Kidney epithelial cell (primary cell): ENCODE results near the gene CTBP2. TPM values are rescaled to one million over a fixed set of nuclear protein-coding genes. Genes with fewer than 3 reads are reported as not detected.

ENCODE experiments used
- DNase-seq: peaks from one replicate; pipeline ENCODE4 v3.0.0-alpha.2; 2010; ENCODE audit warnings: low read depth
- H3K27me3 ChIP-seq: 2 replicates; pipeline ENCODE4 v1.6.0; 2011; ENCODE audit warnings: low read length; ENCODE audit not compliant: control insufficient read depth, insufficient read depth
- H3K36me3 ChIP-seq: 2 replicates; pipeline ENCODE4 v1.5.1; 2011; ENCODE audit warnings: low read length; ENCODE audit not compliant: control insufficient read depth, insufficient read depth
- H3K4me3 ChIP-seq: 2 replicates; pipeline ENCODE4 v1.5.1; 2011; ENCODE audit warnings: low read depth, mild to moderate bottlenecking, control low read depth, low read length
- total RNA-seq: library from RNA; depleted of rRNA; stranded (reverse); fragments of >200 nt; gene quantifications from 2 replicates; pipeline ENCODE4 v1.2.3, GENCODE V29; 2015
- TF ChIP-seq, protein P1 (sequence below): IDR thresholded peaks from 2 replicates; pipeline ENCODE4 v1.5.1; 2011; ENCODE audit warnings: mild to moderate bottlenecking, moderate library complexity, low read length, control low read depth, inconsistent platforms; ENCODE audit not compliant: insufficient read depth, poor library complexity, severe bottlenecking

Gene CTBP2
- total RNA-seq, 1 donor from 2014 or later = 136 TPM

DNA sequence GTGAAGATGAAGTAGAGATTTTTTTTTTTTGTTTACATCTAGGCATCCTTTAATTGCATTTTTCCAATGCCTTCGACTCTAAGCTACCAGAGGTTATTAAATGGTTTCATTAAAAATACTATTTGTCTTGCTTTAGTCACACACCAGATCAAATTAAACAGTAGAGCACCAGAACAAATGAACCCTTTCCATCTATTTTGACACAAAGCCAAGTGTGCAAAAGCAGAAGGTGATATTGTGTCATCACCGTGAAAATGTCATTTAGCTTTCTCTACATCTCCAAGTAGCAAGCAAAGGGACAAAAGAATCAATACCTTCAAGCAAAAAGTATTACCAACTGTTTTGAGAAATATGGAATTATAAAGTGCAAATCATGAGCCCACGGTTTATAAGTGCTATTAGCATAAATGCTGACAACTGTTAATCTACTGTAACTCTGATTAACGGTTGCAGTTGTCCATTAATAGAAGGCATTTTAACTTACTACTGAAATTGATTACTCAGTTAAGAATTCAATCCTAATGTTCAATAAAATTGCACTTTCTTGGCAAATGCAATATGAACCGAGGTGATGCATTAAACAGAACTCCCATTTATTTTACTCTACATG lies 49.1 kb downstream of the CTBP2 start:
- Histone ChIP-seq H3K4me3 (no peak overlapping the region), H3K36me3 (peaks cover 3% of the 10 kb centered on the region), H3K27me3 (no peaks in the 10 kb centered on the region)
- DNase-seq = no peak
- TF ChIP-seq, protein P1, sequence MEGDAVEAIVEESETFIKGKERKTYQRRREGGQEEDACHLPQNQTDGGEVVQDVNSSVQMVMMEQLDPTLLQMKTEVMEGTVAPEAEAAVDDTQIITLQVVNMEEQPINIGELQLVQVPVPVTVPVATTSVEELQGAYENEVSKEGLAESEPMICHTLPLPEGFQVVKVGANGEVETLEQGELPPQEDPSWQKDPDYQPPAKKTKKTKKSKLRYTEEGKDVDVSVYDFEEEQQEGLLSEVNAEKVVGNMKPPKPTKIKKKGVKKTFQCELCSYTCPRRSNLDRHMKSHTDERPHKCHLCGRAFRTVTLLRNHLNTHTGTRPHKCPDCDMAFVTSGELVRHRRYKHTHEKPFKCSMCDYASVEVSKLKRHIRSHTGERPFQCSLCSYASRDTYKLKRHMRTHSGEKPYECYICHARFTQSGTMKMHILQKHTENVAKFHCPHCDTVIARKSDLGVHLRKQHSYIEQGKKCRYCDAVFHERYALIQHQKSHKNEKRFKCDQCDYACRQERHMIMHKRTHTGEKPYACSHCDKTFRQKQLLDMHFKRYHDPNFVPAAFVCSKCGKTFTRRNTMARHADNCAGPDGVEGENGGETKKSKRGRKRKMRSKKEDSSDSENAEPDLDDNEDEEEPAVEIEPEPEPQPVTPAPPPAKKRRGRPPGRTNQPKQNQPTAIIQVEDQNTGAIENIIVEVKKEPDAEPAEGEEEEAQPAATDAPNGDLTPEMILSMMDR = no peak

DNA sequence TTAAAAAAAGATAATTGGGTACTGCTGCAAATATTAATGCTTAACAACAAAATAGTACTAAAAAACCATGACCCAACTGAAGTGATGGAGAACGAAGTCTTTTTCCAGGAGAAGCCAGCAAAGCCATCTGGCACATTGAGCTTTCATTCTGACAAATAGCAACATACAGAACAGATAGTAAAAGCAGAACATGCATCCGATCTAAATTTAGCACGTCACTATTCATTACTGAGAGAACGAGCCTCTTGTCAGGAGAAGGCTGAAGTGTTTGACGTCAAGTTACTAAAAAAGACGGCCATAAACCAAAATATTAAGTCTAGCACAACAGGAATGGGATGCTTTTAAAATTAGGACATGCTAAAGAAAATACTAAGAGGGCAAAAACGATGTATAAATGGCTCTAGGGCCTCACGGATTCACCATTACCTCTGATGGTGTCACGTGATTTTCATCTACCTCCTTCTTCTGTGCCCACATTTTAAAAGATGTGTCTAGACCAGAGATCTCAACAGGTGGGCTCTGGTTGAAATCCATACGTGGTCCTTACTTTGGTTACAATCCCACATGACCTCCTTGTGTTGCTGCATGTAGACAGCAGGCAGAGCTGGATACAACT lies 52.3 kb downstream of the CTBP2 start:
- TF ChIP-seq, protein P1 = no peak
- Histone ChIP-seq H3K4me3 (no peak overlapping the region), H3K36me3 (peaks cover 3% of the 10 kb centered on the region), H3K27me3 (no peaks in the 10 kb centered on the region)
- DNase-seq = no peak

DNA sequence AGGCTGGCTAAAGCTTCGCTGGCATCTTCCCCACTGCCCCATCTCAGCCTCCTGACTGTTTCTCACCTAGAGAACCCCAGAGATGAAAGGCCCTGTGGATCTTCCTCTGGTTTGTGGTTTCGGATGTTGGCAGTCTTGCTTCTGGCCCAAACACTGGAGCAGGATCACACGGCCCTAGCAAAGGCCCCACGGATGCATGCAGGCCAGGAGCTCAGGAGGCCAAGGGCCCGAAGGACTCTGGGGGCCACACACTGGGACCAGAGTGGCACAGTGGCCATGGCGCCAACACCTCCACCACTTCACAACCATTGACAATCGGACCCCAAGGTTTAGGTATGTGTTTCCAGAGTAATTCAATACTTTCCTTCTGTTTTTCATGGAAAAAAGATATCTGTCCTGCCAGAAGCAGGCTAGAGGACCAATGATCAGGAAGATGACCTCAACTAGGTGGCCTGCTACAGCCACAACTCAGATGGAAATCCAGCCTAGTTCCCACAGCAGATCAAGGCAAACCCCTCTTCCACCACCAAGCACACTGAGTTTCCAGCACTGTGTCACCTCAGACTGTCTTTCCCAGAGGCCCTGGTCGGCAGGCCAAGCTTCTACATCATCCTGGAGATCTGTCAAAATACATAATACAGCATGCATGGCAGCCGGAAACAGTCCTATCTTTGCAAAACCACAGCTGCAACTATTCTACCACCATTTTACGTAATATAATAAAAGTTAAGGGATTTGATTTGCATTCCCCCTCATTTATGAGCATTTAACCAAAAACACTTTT lies 53.0 kb downstream of the CTBP2 start:
- TF ChIP-seq, protein P1 = no peak
- no peak for DNase-seq
- H3K27me3 ChIP-seq = no peaks in the 10 kb centered on the region
- no peak overlapping the region for H3K4me3 ChIP-seq
- peaks cover 3% of the 10 kb centered on the region for H3K36me3 ChIP-seq

DNA sequence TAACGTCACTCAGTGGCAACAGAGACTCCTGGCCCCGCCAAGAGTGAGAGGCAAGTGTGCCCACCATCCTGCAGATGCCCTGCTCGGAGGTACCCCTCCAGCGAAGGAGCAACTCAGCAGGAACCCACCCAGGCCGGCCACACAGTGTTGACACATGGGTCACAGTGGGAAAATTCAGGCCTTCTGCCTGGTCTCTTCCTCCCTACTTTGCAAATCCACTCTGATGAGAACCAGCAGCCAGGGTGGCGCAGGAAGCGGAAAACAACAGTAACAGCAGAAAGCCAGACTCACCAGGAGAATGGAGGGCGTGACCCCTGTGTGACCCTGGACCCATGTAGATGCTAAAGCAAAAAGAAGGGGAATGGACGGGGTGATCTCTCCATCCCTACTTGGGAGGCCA lies 53.8 kb downstream of the CTBP2 start:
- H3K36me3 ChIP-seq = peaks cover 3% of the 10 kb centered on the region
- H3K27me3 ChIP-seq = no peaks in the 10 kb centered on the region
- no peak for DNase-seq
- H3K4me3 ChIP-seq = no peak overlapping the region
- TF ChIP-seq, protein P1 = no peak

DNA sequence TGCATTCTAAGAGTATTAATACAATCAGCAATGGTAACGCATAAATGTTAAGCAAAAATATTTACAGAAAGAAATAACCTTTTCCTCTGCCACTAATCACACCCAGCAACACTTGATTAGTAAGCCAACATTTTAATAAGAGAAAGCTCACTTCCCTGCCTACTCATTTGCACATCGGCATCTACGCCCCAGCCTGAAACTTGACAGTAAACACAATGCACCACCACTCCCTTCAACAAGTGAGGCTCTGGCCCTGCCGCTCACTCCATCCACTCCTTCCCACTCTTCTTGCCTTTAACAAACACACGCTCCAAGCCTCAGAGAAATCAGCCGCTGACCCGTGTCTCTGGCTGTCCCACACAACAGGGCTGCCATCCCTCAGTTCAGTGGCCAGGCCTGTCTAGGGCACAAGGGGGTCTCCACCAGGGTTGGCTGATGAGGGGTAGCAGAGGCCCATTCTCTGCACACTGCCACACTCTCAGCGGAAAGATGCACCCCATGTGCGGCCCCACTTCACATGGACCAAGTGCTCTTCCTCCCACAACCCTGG lies 54.6 kb downstream of the CTBP2 start:
- Histone ChIP-seq H3K4me3 (no peak overlapping the region), H3K36me3 (peaks cover 3% of the 10 kb centered on the region), H3K27me3 (no peaks in the 10 kb centered on the region)
- TF ChIP-seq, protein P1 = no peak
- DNase-seq = no peak
